ENCODE results near the gene MPDU1. TPM values are rescaled to one million over a fixed set of nuclear protein-coding genes. Genes with fewer than 3 reads are reported as not detected.
"Not testable (repeated sequence)": the region's sequence is repeated elsewhere in the genome, so short reads cannot be mapped to it uniquely, and the experiment has no call there.

The MPDU1 gene
- total RNA-seq, 1 donor from 2014 or later: 157 TPM

DNA sequence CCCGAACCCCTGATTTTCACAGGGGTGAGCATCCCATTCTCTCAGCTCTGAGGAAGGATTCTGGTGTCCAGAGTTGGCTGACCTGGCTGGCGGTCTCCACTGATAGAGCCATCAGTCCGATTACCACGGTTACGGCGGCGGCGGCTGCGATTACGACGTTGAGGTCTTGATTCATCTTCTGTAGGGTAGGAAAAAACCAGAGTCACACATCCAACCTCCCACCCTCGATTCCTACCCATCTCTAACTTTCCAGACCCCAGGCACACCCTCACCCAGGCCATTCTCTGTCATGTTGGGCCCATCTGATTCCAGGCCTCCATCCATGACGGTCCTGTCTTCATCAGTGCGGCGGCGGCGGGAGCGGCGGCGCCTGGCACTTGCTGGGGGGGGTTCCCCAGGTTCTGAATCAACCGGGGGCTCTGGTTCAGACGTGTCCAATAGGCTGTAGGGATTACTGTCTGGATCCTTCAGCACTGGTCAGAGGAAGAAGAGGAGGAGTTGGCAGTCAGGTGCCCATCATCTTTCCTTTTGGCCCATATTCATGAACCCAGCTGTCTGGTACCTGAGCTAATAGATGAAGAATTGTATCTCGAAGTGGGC, 8.9 kb downstream of the MPDU1 start:
- intact Hi-C loops (cut with DNase I): no loop called here
- Histone ChIP-seq H3K9me3 (no peaks in the 10 kb centered on the region), H3K36me3 (peaks cover 62 to 63% of the 10 kb centered on the region in 2 donors), H3K4me3 (no peak overlapping the region), H3K27ac (no peak overlapping the region), H3K27me3 (no peaks in the 10 kb centered on the region), H3K4me1 (peaks cover 5 to 15% of the 10 kb centered on the region in 2 donors)
- TF ChIP-seq, protein P1, sequence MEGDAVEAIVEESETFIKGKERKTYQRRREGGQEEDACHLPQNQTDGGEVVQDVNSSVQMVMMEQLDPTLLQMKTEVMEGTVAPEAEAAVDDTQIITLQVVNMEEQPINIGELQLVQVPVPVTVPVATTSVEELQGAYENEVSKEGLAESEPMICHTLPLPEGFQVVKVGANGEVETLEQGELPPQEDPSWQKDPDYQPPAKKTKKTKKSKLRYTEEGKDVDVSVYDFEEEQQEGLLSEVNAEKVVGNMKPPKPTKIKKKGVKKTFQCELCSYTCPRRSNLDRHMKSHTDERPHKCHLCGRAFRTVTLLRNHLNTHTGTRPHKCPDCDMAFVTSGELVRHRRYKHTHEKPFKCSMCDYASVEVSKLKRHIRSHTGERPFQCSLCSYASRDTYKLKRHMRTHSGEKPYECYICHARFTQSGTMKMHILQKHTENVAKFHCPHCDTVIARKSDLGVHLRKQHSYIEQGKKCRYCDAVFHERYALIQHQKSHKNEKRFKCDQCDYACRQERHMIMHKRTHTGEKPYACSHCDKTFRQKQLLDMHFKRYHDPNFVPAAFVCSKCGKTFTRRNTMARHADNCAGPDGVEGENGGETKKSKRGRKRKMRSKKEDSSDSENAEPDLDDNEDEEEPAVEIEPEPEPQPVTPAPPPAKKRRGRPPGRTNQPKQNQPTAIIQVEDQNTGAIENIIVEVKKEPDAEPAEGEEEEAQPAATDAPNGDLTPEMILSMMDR (IDR thresholded peaks at IDR 0.05): no peak
- no peak for DNase-seq (ENCODE audit: low spot score in 2 of 2)

DNA sequence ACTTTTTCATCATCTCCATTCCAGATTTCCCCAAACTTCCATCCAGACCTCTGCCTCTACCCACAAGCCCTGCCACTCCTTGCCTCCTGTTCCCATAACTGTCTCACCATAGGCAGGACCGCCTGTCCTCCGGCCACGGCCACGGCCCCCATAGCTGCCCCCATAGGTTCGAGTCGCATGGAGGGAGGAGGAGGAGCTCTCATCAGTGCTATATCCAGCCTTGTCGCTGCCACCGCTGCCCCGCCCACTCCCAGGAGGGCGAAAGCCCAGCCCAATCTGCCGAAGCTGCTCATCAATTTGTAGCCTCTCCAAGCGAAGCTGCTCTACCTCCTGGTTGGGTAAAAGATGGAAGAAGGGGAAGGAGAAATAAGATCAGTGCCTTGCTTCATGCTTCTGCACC, 9.6 kb downstream of the MPDU1 start:
- Histone ChIP-seq H3K27ac (no peak overlapping the region), H3K4me1 (peaks cover 5 to 12% of the 10 kb centered on the region in 2 donors), H3K27me3 (no peaks in the 10 kb centered on the region), H3K4me3 (no peak overlapping the region), H3K9me3 (no peaks in the 10 kb centered on the region), H3K36me3 (peaks cover 66 to 67% of the 10 kb centered on the region in 2 donors)
- intact Hi-C loops (cut with DNase I): no loop called here
- TF ChIP-seq, protein P1 (IDR thresholded peaks at IDR 0.05): no peak
- DNase-seq (ENCODE audit: low spot score in 2 of 2): no peak

DNA sequence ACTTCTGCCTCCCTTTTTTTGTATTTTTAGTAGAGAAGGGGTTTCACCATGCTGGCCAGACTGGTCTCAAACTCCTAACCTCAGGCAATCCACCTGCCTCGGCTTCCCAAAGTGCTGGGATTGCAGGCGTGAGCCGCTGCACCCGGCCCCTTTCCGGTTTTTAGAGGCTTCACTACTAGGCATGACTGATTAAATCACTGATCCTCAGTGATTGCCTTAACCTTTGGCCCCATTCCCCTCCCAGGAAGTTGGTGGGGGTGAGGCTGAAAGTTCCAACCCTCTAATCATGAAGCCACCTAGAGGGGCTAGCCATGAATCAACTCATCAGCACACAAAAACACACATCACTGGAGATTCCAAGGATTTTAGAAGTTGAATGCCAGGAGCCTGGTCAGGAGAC, 13.9 kb downstream of the MPDU1 start:
- H3K4me1 ChIP-seq; H3K9me3 ChIP-seq; intact Hi-C loops (cut with DNase I); H3K4me3 ChIP-seq; H3K27me3 ChIP-seq; DNase-seq (ENCODE audit: low spot score in 2 of 2); H3K27ac ChIP-seq: not testable (repeated sequence)
- H3K36me3 ChIP-seq: peaks cover 92 to 96% of the 10 kb centered on the region in 2 donors

DNA sequence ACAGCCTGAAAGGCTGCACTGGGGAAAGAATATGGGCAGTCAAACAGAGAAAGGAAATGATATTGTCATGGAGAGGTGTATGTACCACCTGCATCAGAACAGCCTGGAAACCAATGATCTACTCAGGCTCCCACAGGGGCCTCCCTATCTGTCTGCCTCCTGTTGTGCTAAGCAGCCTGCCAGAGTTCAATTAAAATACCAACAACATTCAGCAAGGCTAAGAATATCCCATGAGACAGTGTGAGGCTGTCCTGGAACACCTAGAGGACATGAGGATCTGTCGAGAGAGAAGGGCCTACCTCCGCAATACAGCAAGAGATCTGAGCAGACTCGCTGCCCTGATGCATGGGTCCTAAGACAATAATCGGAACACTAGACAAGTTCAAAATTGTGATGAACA, 22.6 kb downstream of the MPDU1 start:
- peaks cover 43 to 49% of the 10 kb centered on the region in 2 donors for H3K36me3 ChIP-seq
- TF ChIP-seq, protein P1 (IDR thresholded peaks at IDR 0.05): no peak
- H3K9me3 ChIP-seq: no peaks in the 10 kb centered on the region
- no peak overlapping the region for H3K27ac ChIP-seq
- peaks cover 0 to 3% of the 10 kb centered on the region in 2 donors for H3K4me1 ChIP-seq
- H3K4me3 ChIP-seq: no peak overlapping the region
- H3K27me3 ChIP-seq: no peaks in the 10 kb centered on the region
- no peak for DNase-seq (ENCODE audit: low spot score in 2 of 2)
- intact Hi-C loops (cut with DNase I): no loop called here

DNA sequence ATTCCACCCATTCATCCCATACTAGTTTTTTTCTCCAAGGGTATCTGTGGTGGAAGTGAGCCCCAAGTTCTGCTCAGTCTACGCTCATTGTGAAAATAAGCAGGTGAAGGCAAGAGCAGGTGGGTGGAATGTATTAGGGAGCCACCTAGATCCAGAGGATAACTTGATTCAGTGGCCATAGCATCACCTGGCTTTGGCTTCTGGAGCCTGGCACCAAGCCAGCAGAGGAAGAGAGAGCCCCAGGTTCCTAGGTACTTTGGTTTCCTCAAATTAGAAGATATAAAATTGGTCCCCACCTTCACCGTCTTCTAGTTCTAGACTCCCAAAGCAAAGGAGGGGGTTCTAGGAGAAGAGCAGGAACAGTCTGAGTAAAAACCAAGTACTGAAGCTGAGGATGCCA, 27.0 kb downstream of the MPDU1 start:
- no peak for DNase-seq (ENCODE audit: low spot score in 2 of 2)
- no peak overlapping the region for H3K4me3 ChIP-seq
- no peaks in the 10 kb centered on the region for H3K9me3 ChIP-seq
- intact Hi-C loops (cut with DNase I): loop anchor here (10.0 kb wide), 1 partner anchor 234 kb away; no protein-coding TSS in a partner anchor
- TF ChIP-seq, protein P1 (IDR thresholded peaks at IDR 0.05): no peak
- no peaks in the 10 kb centered on the region for H3K27me3 ChIP-seq
- no peak overlapping the region for H3K27ac ChIP-seq
- H3K4me1 ChIP-seq: peaks cover 0 to 26% of the 10 kb centered on the region in 2 donors
- H3K36me3 ChIP-seq: peaks cover 2 to 10% of the 10 kb centered on the region in 2 donors

DNA sequence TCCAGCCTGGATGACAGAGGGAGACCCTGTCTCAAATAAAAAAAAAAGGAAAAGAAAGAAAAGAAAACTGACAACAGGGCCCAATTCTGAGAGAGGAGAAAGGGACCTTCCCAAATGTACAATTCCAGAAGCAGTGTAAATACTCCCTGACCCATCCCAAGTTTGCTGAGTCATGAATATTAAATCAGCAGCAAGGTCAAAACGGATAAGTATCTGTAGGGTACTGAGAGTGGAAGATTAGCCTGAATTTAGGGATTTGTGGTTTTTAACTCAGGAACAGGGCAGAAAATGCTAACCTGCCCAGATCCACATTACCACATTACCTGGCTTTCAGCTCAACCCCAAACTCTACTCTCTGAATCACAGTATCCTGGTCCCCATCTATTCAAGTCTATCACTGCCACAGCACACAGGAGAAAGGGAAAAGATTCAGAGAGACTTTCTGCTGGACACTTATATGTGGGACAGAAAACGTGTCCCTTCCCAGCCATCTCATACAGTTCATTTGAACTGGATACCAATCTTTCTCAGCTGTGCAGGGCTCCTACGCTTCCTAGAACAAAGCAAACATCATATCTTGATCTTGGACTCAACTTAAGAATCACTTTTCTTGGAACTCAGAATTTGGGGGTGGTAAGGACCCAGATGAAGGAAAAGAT, 28.1 kb downstream of the MPDU1 start:
- no peaks in the 10 kb centered on the region for H3K27me3 ChIP-seq
- H3K4me1 ChIP-seq: peaks cover 0 to 26% of the 10 kb centered on the region in 2 donors
- H3K36me3 ChIP-seq: peaks cover 0 to under 1% of the 10 kb centered on the region in 2 donors
- no peak for DNase-seq (ENCODE audit: low spot score in 2 of 2)
- H3K9me3 ChIP-seq: no peaks in the 10 kb centered on the region
- TF ChIP-seq, protein P1 (IDR thresholded peaks at IDR 0.05): no peak
- intact Hi-C loops (cut with DNase I): loop anchor here (10.0 kb wide), 1 partner anchor 233 kb away; no protein-coding TSS in a partner anchor
- no peak overlapping the region for H3K27ac ChIP-seq
- H3K4me3 ChIP-seq: peak overlapping the region in 1 of 2 donors; percentile 97
